Pancreas (tissue), 10 donors: Measurements from ENCODE around the gene BTBD9. TPM values are rescaled to one million over a fixed set of nuclear protein-coding genes. Genes with fewer than 3 reads are reported as not detected.
A peak's percentile ranks its signal among the peaks of the same experiment; 100 is the strongest.

Experiments
- ATAC-seq, 4 donors: fragments of 200-7000 bp; cut with Tn5 transposase; one replicate each; pipeline versions ENCODE4 v1.8.0 to v1.9.1; 2020; ENCODE audit warnings: mild to moderate bottlenecking in 4 of 4, moderate library complexity in 4 of 4
- DNase-seq, 6 donors: peaks; one replicate each; pipeline ENCODE4 v3.0.0-alpha.2; 2020
- FAIRE-seq: peaks from 2 replicates; lab custom pipeline; 2012; peaks lifted over from hg19 to GRCh38; lab: Jason Lieb, UNC
- H3K27ac ChIP-seq, 4 donors: fragments of 200-600 bp; sonication (generic); 1 replicate in 3 of 4; 2 replicates in 1 of 4; pipeline versions ENCODE4 v1.5.0 to v1.8.0; 2020
- H3K27me3 ChIP-seq, 4 donors: fragments of 200-600 bp; one replicate each; pipeline ENCODE4 v1.8.0; 2021
- H3K36me3 ChIP-seq, 3 donors: fragments of 200-600 bp; sonication (generic) in 1 of 3; one replicate each; pipeline versions ENCODE4 v1.5.0 to v1.8.0; 2020 to 2021
- H3K4me1 ChIP-seq, 3 donors: fragments of 200-600 bp; one replicate each; pipeline ENCODE4 v1.8.0; 2021
- H3K4me3 ChIP-seq, 4 donors: fragments of 200-600 bp; sonication (generic) in 2 of 4; one replicate each; pipeline versions ENCODE4 v1.5.0 to v1.8.0; 2020 to 2021
- H3K9me3 ChIP-seq, 4 donors: fragments of 200-600 bp; one replicate each; pipeline ENCODE4 v1.8.0; 2021
- WGBS, 2 donors: extraction: QIAGEN DNeasy Blood & Tissue Kit; methylation state at CpG; one replicate each; pipeline ENCODE4 v1.1.7; 2013; 5-methylcytosine and 5-hydroxymethylcytosine counted together
- intact Hi-C, 3 donors: fragments of 100-400 bp; cut with DNase I; formaldehyde crosslinking; loops; one replicate each; pipeline versions ENCODE4 v1.11.1 to v1.14.2; 2022
- polyA plus RNA-seq, 2 donors: library from polyadenylated mRNA; stranded (reverse); fragments of 200-250 nt; gene quantifications; one replicate each; pipeline ENCODE4 v1.2.3, GENCODE V29; 2013
- total RNA-seq, 6 donors: library from RNA; stranded (reverse); fragmentation: NEBNext Ultra II Directional in 4 of 6; extraction: Animal tissue kit (Norgen Biotek cat#: 25700) in 4 of 6; gene quantifications; one replicate each; pipeline versions ENCODE4 v1.2.1 to v1.2.4, GENCODE V29; 2021 to 2023
- TF ChIP-seq, protein P1 (sequence below), 4 donors: fragments of 200-600 bp; sonication (generic) in 3 of 4; IDR thresholded peaks; one replicate each; pipeline versions ENCODE4 v1.5.0 to v1.8.0; 2021; ENCODE audit warnings: antibody characterized with exemption in 4 of 4
- donor health status: healthy with polysubstance abuse.
- donor health status: DM: no; HTN: no; CAD: no; lungs with moderate emphysema.
- donor health status: DM: no; HTN: no; CAD: no.
- donor health status: control.
- donor health status: control.
- donor health status: Bipolar disorder and iron deficiency.
- donor health status: DM: yes; HTN: yes; CAD: no.
- donor health status: DM: no; HTN: no; CAD: no.
- donor health status: DM: no; HTN: no; CAD: no.
- donor health status: DM: yes; HTN: yes; CAD: no.

BTBD9 gene
- total and polyA plus RNA-seq, 8 donors = 2.2 to 11.0 (median 7.1) TPM

GRCh38 chr6:38153798-38154345, 485.9 kb downstream of the BTBD9 start:
- Histone ChIP-seq H3K4me1 (peaks cover 4 to 17% (median 4%) of the 10 kb centered on the region in 3 donors), H3K27ac (no peak overlapping the region), H3K9me3 (no peaks in the 10 kb centered on the region), H3K4me3 (no peak overlapping the region), H3K27me3 (no peaks in the 10 kb centered on the region), H3K36me3 (no peaks in the 10 kb centered on the region)
- intact Hi-C loops = no loop called here
- 93 to 96% methylated on average over 16 of the region's 16 CpGs for WGBS, 2 donors
- FAIRE-seq (no peak), ATAC-seq (no peak), DNase-seq (no peak)
- TF ChIP-seq, protein P1, sequence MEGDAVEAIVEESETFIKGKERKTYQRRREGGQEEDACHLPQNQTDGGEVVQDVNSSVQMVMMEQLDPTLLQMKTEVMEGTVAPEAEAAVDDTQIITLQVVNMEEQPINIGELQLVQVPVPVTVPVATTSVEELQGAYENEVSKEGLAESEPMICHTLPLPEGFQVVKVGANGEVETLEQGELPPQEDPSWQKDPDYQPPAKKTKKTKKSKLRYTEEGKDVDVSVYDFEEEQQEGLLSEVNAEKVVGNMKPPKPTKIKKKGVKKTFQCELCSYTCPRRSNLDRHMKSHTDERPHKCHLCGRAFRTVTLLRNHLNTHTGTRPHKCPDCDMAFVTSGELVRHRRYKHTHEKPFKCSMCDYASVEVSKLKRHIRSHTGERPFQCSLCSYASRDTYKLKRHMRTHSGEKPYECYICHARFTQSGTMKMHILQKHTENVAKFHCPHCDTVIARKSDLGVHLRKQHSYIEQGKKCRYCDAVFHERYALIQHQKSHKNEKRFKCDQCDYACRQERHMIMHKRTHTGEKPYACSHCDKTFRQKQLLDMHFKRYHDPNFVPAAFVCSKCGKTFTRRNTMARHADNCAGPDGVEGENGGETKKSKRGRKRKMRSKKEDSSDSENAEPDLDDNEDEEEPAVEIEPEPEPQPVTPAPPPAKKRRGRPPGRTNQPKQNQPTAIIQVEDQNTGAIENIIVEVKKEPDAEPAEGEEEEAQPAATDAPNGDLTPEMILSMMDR (IDR thresholded peaks at IDR 0.05) = no peak

GRCh38 chr6:38153076-38153797, 486.5 kb downstream of the BTBD9 start:
- no peak for FAIRE-seq
- Histone ChIP-seq H3K27me3 (no peaks in the 10 kb centered on the region), H3K9me3 (no peaks in the 10 kb centered on the region), H3K4me3 (no peak overlapping the region), H3K4me1 (peaks cover 4 to 17% (median 5%) of the 10 kb centered on the region in 3 donors), H3K36me3 (no peaks in the 10 kb centered on the region), H3K27ac (no peak overlapping the region)
- TF ChIP-seq, protein P1 (IDR thresholded peaks at IDR 0.05) = no peak
- intact Hi-C loops = no loop called here
- 81 to 85% methylated on average over 23 of the region's 23 CpGs for WGBS, 2 donors
- no peak for DNase-seq
- peak in 2 of 4 donors; percentile 27 to 43 for ATAC-seq

GRCh38 chr6:38152620-38153019, 487.1 kb downstream of the BTBD9 start:
- TF ChIP-seq, protein P1 (IDR thresholded peaks at IDR 0.05) = no peak
- Histone ChIP-seq H3K27ac (peak overlapping the region in 1 of 4 donors; percentile 27), H3K4me3 (no peak overlapping the region), H3K9me3 (no peaks in the 10 kb centered on the region), H3K36me3 (no peaks in the 10 kb centered on the region), H3K27me3 (no peaks in the 10 kb centered on the region), H3K4me1 (peaks cover 4 to 17% (median 5%) of the 10 kb centered on the region in 3 donors)
- ATAC-seq = peak; percentile 56 to 81 (median 78)
- intact Hi-C loops = no loop called here
- peak in 2 of 6 donors; percentile 54 to 55 for DNase-seq
- FAIRE-seq = no peak
- WGBS, 2 donors = 48% methylated on average over 8 of the region's 8 CpGs

DNA sequence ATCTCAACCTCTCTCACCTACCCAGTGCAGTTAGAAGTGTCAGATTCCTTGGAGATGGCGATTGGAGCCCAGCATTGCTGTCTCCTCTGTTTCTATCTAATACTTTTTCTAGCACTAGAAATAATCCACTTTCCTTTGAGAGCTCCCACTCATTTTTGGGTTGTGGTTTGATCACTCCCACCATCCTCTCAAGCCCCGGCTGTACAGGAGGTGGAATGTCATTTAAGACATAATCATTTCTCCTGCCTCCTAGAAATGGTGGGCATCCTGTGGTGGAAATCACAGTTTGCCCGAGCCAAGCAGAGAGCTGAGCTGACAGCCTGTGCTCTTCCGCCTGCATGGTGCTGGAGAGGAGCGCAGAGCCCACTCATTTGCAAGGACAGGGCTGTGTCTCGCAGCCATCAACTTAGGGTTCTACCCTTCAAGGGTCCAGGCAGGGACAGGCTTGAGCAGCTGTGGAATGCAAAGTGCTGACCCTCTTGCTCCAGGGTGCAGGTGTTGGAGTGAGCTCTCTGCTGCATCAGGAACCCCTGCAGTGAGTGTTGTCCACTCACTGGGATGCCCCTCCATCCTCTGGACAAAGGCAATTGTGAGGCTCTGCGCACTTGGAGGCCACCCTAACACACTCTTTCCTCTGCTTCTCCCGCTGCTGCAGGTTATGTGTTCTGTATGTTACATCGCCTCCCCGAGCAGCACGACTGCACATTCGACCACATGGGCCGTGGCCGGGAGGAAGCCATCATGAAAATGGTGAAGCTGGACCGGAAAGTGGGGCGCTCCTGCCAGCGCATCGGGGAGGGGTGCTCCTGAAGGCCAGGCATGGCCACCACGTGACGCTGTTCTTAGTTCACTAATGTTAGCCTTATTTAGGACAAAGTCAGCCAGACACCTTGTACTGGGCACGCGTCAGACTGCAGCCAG, 487.9 kb downstream of the BTBD9 start:
- ATAC-seq (peak in 2 of 4 donors; percentile 14 to 34), DNase-seq (no peak), FAIRE-seq (no peak)
- intact Hi-C loops = no loop called here
- H3K9me3 ChIP-seq = no peaks in the 10 kb centered on the region
- H3K4me1 ChIP-seq = peaks cover 4 to 17% (median 5%) of the 10 kb centered on the region in 3 donors
- H3K27me3 ChIP-seq = no peaks in the 10 kb centered on the region
- WGBS, 2 donors = 89 to 90% methylated on average over 22 of the region's 22 CpGs
- no peak overlapping the region for H3K4me3 ChIP-seq
- H3K27ac ChIP-seq = peak overlapping the region in 1 of 4 donors; percentile 27
- H3K36me3 ChIP-seq = no peaks in the 10 kb centered on the region
- TF ChIP-seq, protein P1 (IDR thresholded peaks at IDR 0.05) = no peak
